AG04449 (cell line): ENCODE measurements around the gene BRINP2.

Experiments used
- CTCF ChIA-PET: fragments of 350-600 bp; formaldehyde crosslinking; extraction: SDS; loops from one replicate; lab custom pipeline; 2021; ENCODE audit warnings: antibody characterized with exemption; lab: Yijun Ruan, JAX
- POLR2A ChIA-PET: fragments of 400-600, 350-600 bp; formaldehyde crosslinking; extraction: SDS; loops from one replicate; lab custom pipeline; 2020; ENCODE audit warnings: antibody characterized with exemption, inconsistent platforms; lab: Yijun Ruan, JAX
- DNase-seq: peaks from one replicate; pipeline ENCODE4 v3.0.0-alpha.2; 2010; ENCODE audit warnings: low read depth, low spot score
- H3K4me3 ChIP-seq: 2 replicates; pipeline ENCODE4 v1.5.1; 2011; ENCODE audit warnings: low read depth, mild to moderate bottlenecking, control low read depth, low read length
- CTCF ChIP-seq: IDR thresholded peaks from one replicate; pipeline ENCODE4 v1.5.1; 2011; ENCODE audit warnings: mild to moderate bottlenecking, moderate library complexity, low read length, control low read depth, inconsistent platforms; ENCODE audit not compliant: insufficient read depth; ENCODE audit errors: missing control alignments

The BRINP2 gene

DNA sequence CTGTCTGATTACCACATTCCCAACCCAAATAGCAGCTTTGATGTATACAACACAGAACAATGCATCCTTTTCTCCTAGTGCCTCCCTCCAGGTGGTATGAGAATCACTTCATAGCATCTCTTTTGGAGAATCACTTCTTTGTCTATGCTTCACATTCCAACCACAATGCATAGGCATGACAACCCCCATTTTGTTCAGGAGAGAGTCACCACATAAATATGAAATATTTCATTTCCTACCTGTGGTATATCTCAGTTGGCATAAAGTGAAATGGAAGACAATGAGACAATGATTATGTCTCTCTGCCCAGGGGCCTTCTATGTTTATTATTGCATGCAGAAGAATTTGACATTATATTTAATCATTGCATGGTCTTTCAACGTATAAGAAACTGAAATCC, 112.2 kb downstream of the BRINP2 start:
- ChIA-PET CTCF (no interaction called here), POLR2A (no interaction called here)
- no peak for DNase-seq
- TF ChIP-seq CTCF = no peak
- H3K4me3 ChIP-seq = no peak overlapping the region

GRCh38 chr1:177283380-177283779, 112.6 kb downstream of the BRINP2 start:
- POLR2A ChIA-PET = no interaction called here
- TF ChIP-seq CTCF = no peak
- CTCF ChIA-PET = no interaction called here
- no peak for DNase-seq
- H3K4me3 ChIP-seq = no peak overlapping the region

GRCh38 chr1:177286396-177286795, 115.6 kb downstream of the BRINP2 start:
- no peak overlapping the region for H3K4me3 ChIP-seq
- ChIA-PET CTCF (no interaction called here), POLR2A (no interaction called here)
- no peak for DNase-seq
- no peak for TF ChIP-seq CTCF

DNA sequence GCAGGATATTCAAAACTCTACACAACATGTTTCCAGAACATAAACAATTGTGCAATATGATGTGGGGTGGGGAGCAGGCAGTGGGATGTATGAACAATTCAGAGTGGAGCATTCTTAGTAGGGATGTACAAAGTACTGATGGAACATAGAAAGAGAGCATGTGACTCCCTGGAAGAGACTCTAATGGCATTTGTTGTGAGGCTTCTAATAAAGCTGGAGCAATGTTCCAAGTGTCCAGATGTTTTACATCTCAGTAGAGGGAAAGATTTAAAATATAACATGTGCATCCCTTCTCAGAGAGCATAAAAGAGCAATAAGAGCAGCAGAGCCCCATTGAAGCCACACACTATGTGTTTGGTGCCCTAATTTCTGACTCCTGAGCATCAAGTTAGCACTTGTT, 116.5 kb downstream of the BRINP2 start:
- no peak overlapping the region for H3K4me3 ChIP-seq
- no peak for DNase-seq
- TF ChIP-seq CTCF = no peak
- ChIA-PET CTCF (no interaction called here), POLR2A (no interaction called here)

DNA sequence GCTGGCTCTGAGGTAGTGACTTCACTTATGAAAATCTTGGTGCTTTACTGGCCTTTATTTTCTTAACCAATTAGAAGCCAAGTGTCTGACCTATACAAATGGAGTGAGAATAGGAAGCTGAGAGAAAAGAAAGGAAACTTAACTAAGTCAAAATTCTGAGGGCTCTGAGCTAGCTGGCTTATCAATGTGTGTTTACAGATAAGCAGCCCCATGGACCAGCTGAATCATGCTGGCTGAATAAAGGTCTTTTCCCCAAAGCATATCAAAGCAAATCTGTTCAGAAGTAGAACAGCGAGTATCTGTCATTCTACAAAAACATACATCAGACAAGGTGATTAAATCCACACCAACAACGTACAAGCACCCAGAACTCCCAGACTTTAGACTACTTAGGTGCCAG, 117.2 kb downstream of the BRINP2 start:
- ChIA-PET POLR2A (no interaction called here), CTCF (no interaction called here)
- no peak for DNase-seq
- TF ChIP-seq CTCF = no peak
- no peak overlapping the region for H3K4me3 ChIP-seq

GRCh38 chr1:177289532-177289931, 118.8 kb downstream of the BRINP2 start:
- POLR2A ChIA-PET = no interaction called here
- H3K4me3 ChIP-seq = no peak overlapping the region
- no peak for TF ChIP-seq CTCF
- CTCF ChIA-PET = no interaction called here
- DNase-seq = no peak
